ENCODE data around the gene BSPRY. TPM values are rescaled to one million over a fixed set of nuclear protein-coding genes. Genes with fewer than 3 reads are reported as not detected.

Gene BSPRY
- total and polyA plus RNA-seq, 2 experiments from 2014 or later: 6.1 to 12.0 TPM

DNA sequence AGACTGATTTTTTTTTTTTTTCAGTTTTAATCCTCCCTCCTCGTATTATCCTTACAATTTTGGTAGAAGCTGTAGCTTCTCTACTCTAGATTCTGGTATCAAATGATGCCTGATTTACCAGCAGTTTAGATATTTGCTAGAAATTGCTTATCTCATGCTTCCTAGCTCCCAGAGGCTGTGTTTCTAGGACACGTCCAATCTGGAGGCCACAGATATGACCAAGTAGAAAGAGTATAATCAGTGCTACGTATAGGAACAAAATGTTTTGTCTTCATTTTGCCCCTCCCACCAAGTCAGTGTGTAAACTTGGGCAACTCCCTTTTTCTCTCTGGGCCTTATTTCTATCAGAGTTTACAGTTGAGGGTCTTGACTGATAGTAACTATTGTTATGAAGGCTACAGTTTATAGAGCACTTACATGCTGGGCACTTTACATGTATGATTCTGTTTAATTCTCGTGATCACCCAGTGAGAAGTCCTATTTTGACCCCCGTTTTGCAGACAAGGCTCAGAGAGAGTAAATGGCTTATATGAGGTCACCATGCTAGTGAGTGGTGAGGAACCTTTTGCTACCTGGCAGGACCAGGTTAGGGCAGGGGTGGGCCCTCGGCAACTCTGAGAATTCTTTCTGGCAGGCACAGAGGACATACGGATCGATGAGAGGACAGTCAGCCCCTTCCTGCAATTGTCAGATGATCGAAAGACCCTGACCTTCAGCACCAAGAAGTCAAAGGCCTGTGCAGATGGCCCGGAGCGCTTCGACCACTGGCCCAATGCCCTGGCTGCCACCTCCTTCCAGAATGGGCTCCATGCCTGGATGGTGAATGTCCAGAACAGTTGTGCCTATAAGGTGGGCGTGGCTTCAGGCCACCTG, 19.9 kb downstream of the BSPRY start:
- 85% methylated on average over 13 of the region's 13 CpGs for WGBS (ENCODE audit: low lambda C conversion rate, missing lambda C conversion rate)
- Histone ChIP-seq H3K79me2 (peaks cover 7% of the 10 kb centered on the region), H3K9me3 (ENCODE audit: low read depth) (no peaks in the 10 kb centered on the region), H3K27ac (no peak overlapping the region), H3K4me1 (ENCODE audit: insufficient read depth) (peaks cover 6% of the 10 kb centered on the region), H3K36me3 (replicated peaks; ENCODE audit: insufficient read depth, low read depth) (no peaks in the 10 kb centered on the region), H3K4me3 (no peak overlapping the region), H3K27me3 (no peaks in the 10 kb centered on the region), H3K4me2 (no peak overlapping the region), H4K20me1 (ENCODE audit: insufficient read depth, poor library complexity, severe bottlenecking) (peaks cover 20% of the 10 kb centered on the region), H2AFZ (no peak overlapping the region), H3K9me2 (replicated peaks; ENCODE audit: insufficient read depth) (no peaks in the 10 kb centered on the region)
- no peak for TF ChIP-seq EZH2phosphoT487 (IDR thresholded peaks at IDR 0.05; ENCODE audit: low read depth, severe bottlenecking, unreplicated experiment)
- TF ChIP-seq EZH2 (IDR thresholded peaks at IDR 0.05; ENCODE audit: borderline replicate concordance): no peak
- TF ChIP-seq CTCF (IDR thresholded peaks at IDR 0.05; ENCODE audit: poor library complexity): no peak
- DNase-seq (ENCODE audit: low spot score): no peak

DNA sequence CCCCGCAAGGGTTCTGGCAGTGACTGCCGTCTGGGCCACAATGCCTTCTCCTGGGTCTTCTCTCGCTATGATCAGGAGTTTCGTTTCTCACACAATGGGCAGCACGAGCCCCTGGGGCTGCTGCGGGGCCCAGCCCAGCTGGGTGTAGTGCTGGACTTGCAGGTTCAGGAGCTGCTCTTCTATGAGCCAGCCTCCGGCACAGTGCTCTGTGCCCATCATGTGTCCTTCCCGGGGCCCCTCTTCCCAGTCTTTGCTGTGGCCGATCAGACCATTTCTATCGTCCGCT, 20.5 kb downstream of the BSPRY start:
- Histone ChIP-seq H3K9me3 (ENCODE audit: low read depth) (no peaks in the 10 kb centered on the region), H3K79me2 (peaks cover 11% of the 10 kb centered on the region), H3K4me2 (no peak overlapping the region), H4K20me1 (ENCODE audit: insufficient read depth, poor library complexity, severe bottlenecking) (peaks cover 22% of the 10 kb centered on the region), H3K27me3 (no peaks in the 10 kb centered on the region), H2AFZ (no peak overlapping the region), H3K4me1 (ENCODE audit: insufficient read depth) (peaks cover 7% of the 10 kb centered on the region), H3K27ac (no peak overlapping the region), H3K9me2 (replicated peaks; ENCODE audit: insufficient read depth) (no peaks in the 10 kb centered on the region), H3K36me3 (replicated peaks; ENCODE audit: insufficient read depth, low read depth) (no peaks in the 10 kb centered on the region), H3K4me3 (no peak overlapping the region)
- TF ChIP-seq EZH2phosphoT487 (IDR thresholded peaks at IDR 0.05; ENCODE audit: low read depth, severe bottlenecking, unreplicated experiment) (no peak), EZH2 (IDR thresholded peaks at IDR 0.05; ENCODE audit: borderline replicate concordance) (no peak), CTCF (IDR thresholded peaks at IDR 0.05; ENCODE audit: poor library complexity) (no peak)
- no peak for DNase-seq (ENCODE audit: low spot score)
- 87% methylated on average over 11 of the region's 11 CpGs for WGBS (ENCODE audit: low lambda C conversion rate, missing lambda C conversion rate)

DNA sequence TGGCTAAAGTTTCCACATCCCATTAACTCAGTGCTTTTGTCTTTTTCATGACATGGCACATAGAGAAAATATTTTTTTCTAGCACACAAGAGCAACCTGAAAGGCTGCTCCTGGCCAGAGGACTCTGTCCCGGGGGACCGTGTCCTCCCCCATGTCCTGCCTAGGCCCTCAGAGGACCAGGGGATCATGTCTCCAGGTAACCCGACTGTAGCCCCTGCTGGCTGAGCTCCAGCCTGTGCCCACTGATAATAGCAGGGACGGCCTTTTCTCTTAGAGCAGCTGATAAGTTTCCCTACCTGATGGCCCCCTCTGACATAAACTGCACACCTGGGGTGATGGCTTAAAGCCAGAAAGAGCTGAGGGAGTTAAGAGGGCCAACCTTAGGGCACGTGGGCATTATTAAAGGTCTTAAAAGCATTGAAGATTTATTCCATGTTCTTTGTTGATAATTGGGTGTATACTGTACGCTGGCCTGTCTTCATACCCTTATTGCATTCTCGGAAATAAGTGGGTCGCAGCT, 21.5 kb downstream of the BSPRY start:
- DNase-seq (ENCODE audit: low spot score): no peak
- 80% methylated on average over 8 of the region's 8 CpGs for WGBS (ENCODE audit: low lambda C conversion rate, missing lambda C conversion rate)

More for the DNA sequence above, 21.5 kb downstream of the BSPRY start:
- Histone ChIP-seq H3K4me2 (no peak overlapping the region), H4K20me1 (ENCODE audit: insufficient read depth, poor library complexity, severe bottlenecking) (peaks cover 28% of the 10 kb centered on the region), H3K9me3 (ENCODE audit: low read depth) (no peaks in the 10 kb centered on the region), H3K4me3 (no peak overlapping the region), H3K4me1 (ENCODE audit: insufficient read depth) (peaks cover 7% of the 10 kb centered on the region), H3K9me2 (replicated peaks; ENCODE audit: insufficient read depth) (no peaks in the 10 kb centered on the region), H3K36me3 (replicated peaks; ENCODE audit: insufficient read depth, low read depth) (no peaks in the 10 kb centered on the region), H3K27ac (no peak overlapping the region), H3K27me3 (no peaks in the 10 kb centered on the region), H2AFZ (no peak overlapping the region), H3K79me2 (peaks cover 18% of the 10 kb centered on the region)
- TF ChIP-seq CTCF (IDR thresholded peaks at IDR 0.05; ENCODE audit: poor library complexity): no peak
- TF ChIP-seq EZH2 (IDR thresholded peaks at IDR 0.05; ENCODE audit: borderline replicate concordance): no peak
